GM12878 (cell line): ENCODE results near the gene UXT. TPM values are rescaled to one million over a fixed set of nuclear protein-coding genes. Genes with fewer than 3 reads are reported as not detected.

Experiments used
- ATAC-seq: fragments of 200-7000 bp; cut with Tn5 transposase; 3 replicates; pipeline ENCODE4 v1.9.1; 2020; ENCODE audit warnings: mild to moderate bottlenecking, moderate library complexity
- BruUV-seq: library from RNA; stranded (reverse); fragments of 400-500 nt; replicated peaks from 2 replicates; lab custom pipeline; 2021; lab: Mats Ljungman, UMichigan
- CTCF ChIA-PET: fragments of 300-600 bp; sonication (Branson Sonifier 250); formaldehyde crosslinking; extraction: SDS; loops from one replicate; lab custom pipeline; 2021; ENCODE audit warnings: inconsistent platforms; lab: Yijun Ruan, JAX
- POLR2A ChIA-PET: fragments of 350-600 bp; formaldehyde crosslinking; extraction: SDS; loops from one replicate; lab custom pipeline; 2021; ENCODE audit warnings: inconsistent platforms; lab: Charles Lee
- RAD21 ChIA-PET: fragments of 300-600 bp; sonication (Branson Sonifier 250); formaldehyde crosslinking; loops from one replicate; lab custom pipeline; 2023; ENCODE audit warnings: antibody characterized with exemption; ENCODE audit not compliant: unreplicated experiment; lab: Charles Lee
- SMC1A ChIA-PET: fragments of 300-600 bp; sonication (Branson Sonifier 250); formaldehyde crosslinking; loops from one replicate; lab custom pipeline; 2023; ENCODE audit not compliant: unreplicated experiment, uncharacterized antibody; lab: Charles Lee
- DNase-seq: peaks from one replicate; pipeline ENCODE4 v3.0.0-alpha.2; 2011; ENCODE audit warnings: low read depth, low spot score
- FAIRE-seq: peaks from 3 replicates; lab custom pipeline; 2011; peaks lifted over from hg19 to GRCh38; lab: Jason Lieb, UNC
- H2AFZ ChIP-seq: 2 replicates; pipeline ENCODE4 v1.6.0; 2011; ENCODE audit warnings: low read depth, low read length, control low read depth; ENCODE audit not compliant: control insufficient read depth
- H3K27ac ChIP-seq: 2 replicates; pipeline ENCODE4 v1.5.1; 2011; ENCODE audit warnings: control low read depth; ENCODE audit not compliant: control insufficient read depth, insufficient read depth
- H3K27me3 ChIP-seq, 2 experiments: replicated peaks in 1 of 2; 2 replicates each; pipeline versions ENCODE4 v1.6.0 to v1.6.1; 2011; ENCODE audit warnings: low read length in 1 of 2; ENCODE audit not compliant: control insufficient read depth in 2 of 2, insufficient read depth in 2 of 2
- H3K36me3 ChIP-seq, 2 experiments: 2 replicates each; pipeline ENCODE4 v1.5.1; 2011; ENCODE audit warnings: low read length in 1 of 2; ENCODE audit not compliant: control insufficient read depth in 2 of 2, insufficient read depth in 2 of 2
- H3K4me1 ChIP-seq: 2 replicates; pipeline ENCODE4 v1.6.1; 2011; ENCODE audit warnings: mild to moderate bottlenecking, low read length, moderate library complexity, mixed read lengths; ENCODE audit not compliant: control insufficient read depth, insufficient read depth
- H3K4me2 ChIP-seq: 2 replicates; pipeline ENCODE4 v1.6.0; 2011; ENCODE audit warnings: control low read depth; ENCODE audit not compliant: control insufficient read depth, insufficient read depth
- H3K4me3 ChIP-seq: fragments of 200-600 bp; sonication (generic); 2 replicates; pipeline ENCODE4 v1.5.1; 2016
- H3K79me2 ChIP-seq: 2 replicates; pipeline ENCODE4 v1.6.0; 2011; ENCODE audit warnings: low read length; ENCODE audit not compliant: control insufficient read depth, insufficient read depth
- H3K9ac ChIP-seq: 2 replicates; pipeline ENCODE4 v1.8.0; 2011; ENCODE audit warnings: low read length, control low read depth, mixed read lengths; ENCODE audit not compliant: control insufficient read depth, insufficient read depth
- H3K9me3 ChIP-seq: replicated peaks from 3 replicates; pipeline ENCODE4 v1.5.1; 2011; ENCODE audit warnings: mild to moderate bottlenecking, low read length; ENCODE audit not compliant: control insufficient read depth, insufficient read depth
- H4K20me1 ChIP-seq: 2 replicates; pipeline ENCODE4 v1.6.0; 2011; ENCODE audit not compliant: control insufficient read depth, insufficient read depth
- MEF2A ChIP-seq: IDR thresholded peaks from 2 replicates; pipeline ENCODE4 v1.6.1; 2011; ENCODE audit warnings: low read depth, mild to moderate bottlenecking, low read length, moderate library complexity; ENCODE audit not compliant: insufficient read depth
- POU2F2 ChIP-seq: IDR thresholded peaks from 3 replicates; pipeline ENCODE4 v1.6.1; 2011; ENCODE audit warnings: low read depth, mild to moderate bottlenecking, low read length, borderline replicate concordance
- RAD21 ChIP-seq: IDR thresholded peaks from 2 replicates; pipeline ENCODE4 v1.6.1; 2011; ENCODE audit warnings: mild to moderate bottlenecking, low read depth, low read length, moderate library complexity; ENCODE audit not compliant: insufficient read depth
- ZNF24 ChIP-seq: fragments of 450-650 bp; IDR thresholded peaks from 2 replicates; pipeline ENCODE4 v1.6.1; 2017; ENCODE audit warnings: antibody characterized with exemption, mild to moderate bottlenecking
- WGBS: methylation state at CpG from one replicate; pipeline ENCODE4 v1.1.6; 2016; ENCODE audit warnings: low lambda C conversion rate; ENCODE audit not compliant: insufficient replicate concordance, insufficient coverage; ENCODE audit errors: missing lambda C conversion rate; 5-methylcytosine and 5-hydroxymethylcytosine counted together
- in situ Hi-C: fragments of 300-500 bp; cut with MboI; formaldehyde crosslinking; loops from 9 replicates; pipeline ENCODE4 v1.14.3; 2018; ENCODE audit warnings: mixed read lengths
- intact Hi-C: fragments of 100-400 bp; cut with micrococcal nuclease; formaldehyde crosslinking; loops from one replicate; pipeline ENCODE4 v1.14.2; 2022; ENCODE audit not compliant: unreplicated experiment
- polyA plus RNA-seq, 11 experiments: library from polyadenylated mRNA; depleted of rRNA in 4 of 11; unstranded in 6 of 11; stranded (reverse) in 5 of 11; fragments of >200 nt; fragmentation: Nextera tagmentation in 4 of 11; fragmentation: Illumina TruSeq in 1 of 11; extraction: Ambion mirVana in 4 of 11; extraction: Trizol in 1 of 11; gene quantifications; 1 replicate in 1 of 11; 2 replicates in 10 of 11; pipeline versions ENCODE4 v1.2.1 to v1.2.3, GENCODE V29; 2011 to 2016; ENCODE audit warnings: inconsistent platforms in 2 of 11, missing spikeins in 2 of 11, low read depth in 1 of 11
- total RNA-seq, 4 experiments: library from RNA; depleted of rRNA in 3 of 4; stranded (reverse); fragments of >200 nt in 3 of 4; fragmentation: Illumina TruSeq in 1 of 4; extraction: Trizol in 1 of 4; gene quantifications; 2 replicates each; pipeline versions ENCODE4 v1.2.1 to v1.2.3, GENCODE V29; 2013 to 2021
- TF ChIP-seq, protein P1 (sequence below): fragments of 450-650 bp; IDR thresholded peaks from 2 replicates; pipeline ENCODE4 v1.6.1; 2018; ENCODE audit warnings: borderline replicate concordance, mild to moderate bottlenecking; ENCODE audit not compliant: partially characterized antibody
- TF ChIP-seq, protein P2 (sequence below): IDR thresholded peaks from 2 replicates; pipeline ENCODE4 v1.6.1; 2012; ENCODE audit warnings: improper control_type of control experiment, low read depth, low read length; ENCODE audit not compliant: insufficient replicate concordance

Gene UXT
- total and polyA plus RNA-seq, 10 of the 15 experiments (the other 5 are each of a cell fraction or from before 2014, with no cell fraction given) = 105 to 245 (median 206) TPM

DNA sequence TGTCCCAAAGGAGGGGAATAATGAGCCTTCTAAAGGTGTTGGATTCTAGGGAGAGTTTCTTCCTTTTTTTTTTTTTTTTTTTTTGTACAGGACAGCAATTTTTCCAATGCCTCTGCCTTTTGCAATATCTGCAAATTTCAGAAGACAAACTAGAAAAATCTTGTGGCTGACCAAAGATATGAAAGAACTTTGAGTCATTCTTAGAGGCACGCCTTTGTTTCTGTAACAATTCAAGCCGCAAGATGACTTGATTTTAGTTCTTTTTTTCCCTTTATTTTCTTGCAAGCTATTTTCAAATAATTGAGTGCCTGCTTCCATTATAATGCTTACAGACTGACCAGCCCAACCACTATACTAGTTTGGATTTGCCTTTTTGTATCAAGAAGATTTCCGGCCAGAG is 47.6 kb upstream of the UXT start:
- no peak overlapping the region for H3K27ac ChIP-seq
- no peaks in the 10 kb centered on the region for H3K27me3 ChIP-seq
- RAD21 ChIA-PET = no interaction called here
- H3K9ac ChIP-seq = no peak overlapping the region
- H2AFZ ChIP-seq = no peak overlapping the region
- H3K9me3 ChIP-seq = no peaks in the 10 kb centered on the region
- BruUV-seq = no TSS peak
- no peaks in the 10 kb centered on the region for H3K4me1 ChIP-seq
- in situ Hi-C loops (no loop called here), intact Hi-C loops (no loop called here)
- ATAC-seq (no peak), FAIRE-seq (no peak), DNase-seq (no peak)
- TF ChIP-seq MEF2A (no peak), RAD21 (no peak), ZNF24 (no peak), POU2F2 (no peak)
- TF ChIP-seq, protein P1, sequence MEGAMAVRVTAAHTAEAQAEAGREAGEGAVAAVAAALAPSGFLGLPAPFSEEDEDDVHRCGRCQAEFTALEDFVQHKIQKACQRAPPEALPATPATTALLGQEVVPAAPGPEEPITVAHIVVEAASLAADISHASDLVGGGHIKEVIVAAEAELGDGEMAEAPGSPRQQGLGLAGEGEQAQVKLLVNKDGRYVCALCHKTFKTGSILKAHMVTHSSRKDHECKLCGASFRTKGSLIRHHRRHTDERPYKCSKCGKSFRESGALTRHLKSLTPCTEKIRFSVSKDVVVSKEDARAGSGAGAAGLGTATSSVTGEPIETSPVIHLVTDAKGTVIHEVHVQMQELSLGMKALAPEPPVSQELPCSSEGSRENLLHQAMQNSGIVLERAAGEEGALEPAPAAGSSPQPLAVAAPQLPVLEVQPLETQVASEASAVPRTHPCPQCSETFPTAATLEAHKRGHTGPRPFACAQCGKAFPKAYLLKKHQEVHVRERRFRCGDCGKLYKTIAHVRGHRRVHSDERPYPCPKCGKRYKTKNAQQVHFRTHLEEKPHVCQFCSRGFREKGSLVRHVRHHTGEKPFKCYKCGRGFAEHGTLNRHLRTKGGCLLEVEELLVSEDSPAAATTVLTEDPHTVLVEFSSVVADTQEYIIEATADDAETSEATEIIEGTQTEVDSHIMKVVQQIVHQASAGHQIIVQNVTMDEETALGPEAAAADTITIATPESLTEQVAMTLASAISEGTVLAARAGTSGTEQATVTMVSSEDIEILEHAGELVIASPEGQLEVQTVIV = no peak
- TF ChIP-seq, protein P2, sequence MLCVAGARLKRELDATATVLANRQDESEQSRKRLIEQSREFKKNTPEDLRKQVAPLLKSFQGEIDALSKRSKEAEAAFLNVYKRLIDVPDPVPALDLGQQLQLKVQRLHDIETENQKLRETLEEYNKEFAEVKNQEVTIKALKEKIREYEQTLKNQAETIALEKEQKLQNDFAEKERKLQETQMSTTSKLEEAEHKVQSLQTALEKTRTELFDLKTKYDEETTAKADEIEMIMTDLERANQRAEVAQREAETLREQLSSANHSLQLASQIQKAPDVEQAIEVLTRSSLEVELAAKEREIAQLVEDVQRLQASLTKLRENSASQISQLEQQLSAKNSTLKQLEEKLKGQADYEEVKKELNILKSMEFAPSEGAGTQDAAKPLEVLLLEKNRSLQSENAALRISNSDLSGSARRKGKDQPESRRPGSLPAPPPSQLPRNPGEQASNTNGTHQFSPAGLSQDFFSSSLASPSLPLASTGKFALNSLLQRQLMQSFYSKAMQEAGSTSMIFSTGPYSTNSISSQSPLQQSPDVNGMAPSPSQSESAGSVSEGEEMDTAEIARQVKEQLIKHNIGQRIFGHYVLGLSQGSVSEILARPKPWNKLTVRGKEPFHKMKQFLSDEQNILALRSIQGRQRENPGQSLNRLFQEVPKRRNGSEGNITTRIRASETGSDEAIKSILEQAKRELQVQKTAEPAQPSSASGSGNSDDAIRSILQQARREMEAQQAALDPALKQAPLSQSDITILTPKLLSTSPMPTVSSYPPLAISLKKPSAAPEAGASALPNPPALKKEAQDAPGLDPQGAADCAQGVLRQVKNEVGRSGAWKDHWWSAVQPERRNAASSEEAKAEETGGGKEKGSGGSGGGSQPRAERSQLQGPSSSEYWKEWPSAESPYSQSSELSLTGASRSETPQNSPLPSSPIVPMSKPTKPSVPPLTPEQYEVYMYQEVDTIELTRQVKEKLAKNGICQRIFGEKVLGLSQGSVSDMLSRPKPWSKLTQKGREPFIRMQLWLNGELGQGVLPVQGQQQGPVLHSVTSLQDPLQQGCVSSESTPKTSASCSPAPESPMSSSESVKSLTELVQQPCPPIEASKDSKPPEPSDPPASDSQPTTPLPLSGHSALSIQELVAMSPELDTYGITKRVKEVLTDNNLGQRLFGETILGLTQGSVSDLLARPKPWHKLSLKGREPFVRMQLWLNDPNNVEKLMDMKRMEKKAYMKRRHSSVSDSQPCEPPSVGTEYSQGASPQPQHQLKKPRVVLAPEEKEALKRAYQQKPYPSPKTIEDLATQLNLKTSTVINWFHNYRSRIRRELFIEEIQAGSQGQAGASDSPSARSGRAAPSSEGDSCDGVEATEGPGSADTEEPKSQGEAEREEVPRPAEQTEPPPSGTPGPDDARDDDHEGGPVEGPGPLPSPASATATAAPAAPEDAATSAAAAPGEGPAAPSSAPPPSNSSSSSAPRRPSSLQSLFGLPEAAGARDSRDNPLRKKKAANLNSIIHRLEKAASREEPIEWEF = no peak
- H3K4me3 ChIP-seq = no peak overlapping the region
- H3K36me3 ChIP-seq = no peaks in the 10 kb centered on the region
- SMC1A ChIA-PET = no interaction called here
- no peak overlapping the region for H3K4me2 ChIP-seq
- POLR2A ChIA-PET = no interaction called here
- CTCF ChIA-PET = no interaction called here
- H3K79me2 ChIP-seq = no peaks in the 10 kb centered on the region
- 38% methylated on average over 3 of the region's 3 CpGs for WGBS
- H4K20me1 ChIP-seq = no peaks in the 10 kb centered on the region
